ENCODE results near the gene MORN5.

GRCh38 chr9:122128969-122129343 lies 30.8 kb upstream of the MORN5 start:
- TF ChIP-seq POLR2A (IDR thresholded peaks at IDR 0.05; ENCODE audit: low read depth, low read length) (no peak), POLR2AphosphoS5 (IDR thresholded peaks at IDR 0.05; ENCODE audit: low read depth, low read length) (no peak)

Measured in GM12891 (cell line).